ENCODE data around the gene CPB2. TPM values are rescaled to one million over a fixed set of nuclear protein-coding genes. Genes with fewer than 3 reads are reported as not detected.

Gene CPB2
- not detected for total RNA-seq

GRCh38 chr13:46104868-46105267, at the start of gene CPB2:
Gene CPB2 (minus strand): TSS chr13:46105033. CDS start chr13:46105009, 24 bp downstream.
- DNase-seq, result no peak

- DNase-seq, result no peak
Measured at GRCh38 chr13:46154136-46154801, 49.4 kb upstream of the CPB2 start.

- DNase-seq, result no peak
Measured at GRCh38 chr13:46152627-46153328, 47.9 kb upstream of the CPB2 start.

- no peak for DNase-seq
Measured at GRCh38 chr13:46150134-46150693, 45.4 kb upstream of the CPB2 start.

GRCh38 chr13:46149272-46150133, 44.7 kb upstream of the CPB2 start:
- DNase-seq, result no peak

GRCh38 chr13:46146898-46147297, 42.1 kb upstream of the CPB2 start:
- peak; percentile 14 for DNase-seq

- no peak for DNase-seq
Measured at GRCh38 chr13:46145950-46146349, 41.1 kb upstream of the CPB2 start.

GRCh38 chr13:46145135-46145534, 40.3 kb upstream of the CPB2 start:
- DNase-seq, result no peak

- no peak for DNase-seq
Measured at GRCh38 chr13:46143184-46143701, 38.4 kb upstream of the CPB2 start.

- no peak for DNase-seq
Measured at GRCh38 chr13:46142776-46143175, 37.9 kb upstream of the CPB2 start.

- no peak for DNase-seq
Measured at GRCh38 chr13:46140044-46140443, 35.2 kb upstream of the CPB2 start.

- no peak for DNase-seq
Measured at GRCh38 chr13:46137627-46138317, 32.9 kb upstream of the CPB2 start.

- DNase-seq, result no peak
Measured at GRCh38 chr13:46136688-46137087, 31.9 kb upstream of the CPB2 start.

- DNase-seq, result no peak
Measured at GRCh38 chr13:46134961-46135522, 30.2 kb upstream of the CPB2 start.

GRCh38 chr13:46134494-46134893, 29.7 kb upstream of the CPB2 start:
- no peak for DNase-seq

- DNase-seq, result no peak
Measured at GRCh38 chr13:46132109-46132508, 27.3 kb upstream of the CPB2 start.

GRCh38 chr13:46131705-46132104, 26.9 kb upstream of the CPB2 start:
- DNase-seq, result no peak

GRCh38 chr13:46129955-46130618, 25.3 kb upstream of the CPB2 start:
- DNase-seq, result no peak

- DNase-seq, result no peak
Measured at GRCh38 chr13:46129124-46129523, 24.3 kb upstream of the CPB2 start.

GRCh38 chr13:46127358-46128023, 22.7 kb upstream of the CPB2 start:
- DNase-seq, result no peak
